GM23248 (cell line): ENCODE data around the gene BTNL3. TPM values are rescaled to one million over a fixed set of nuclear protein-coding genes. Genes with fewer than 3 reads are reported as not detected.
"Not testable (repeated sequence)": the region's sequence is repeated elsewhere in the genome, so short reads cannot be mapped to it uniquely, and the experiment has no call there.

Source experiments
- DNase-seq: peaks from one replicate; pipeline ENCODE4 v3.0.0-alpha.2; 2015
- H2AFZ ChIP-seq: fragments of 200-600 bp; sonication (generic); 2 replicates; pipeline ENCODE4 v1.6.1; 2016; ENCODE audit warnings: antibody characterized with exemption
- H3F3A ChIP-seq: fragments of 200-600 bp; sonication (generic); 2 replicates; pipeline ENCODE4 v1.6.1; 2016; ENCODE audit warnings: mild to moderate bottlenecking, antibody characterized with exemption, mixed run types; ENCODE audit not compliant: insufficient read depth
- H3K27ac ChIP-seq: fragments of 200-600 bp; sonication (generic); 2 replicates; pipeline ENCODE4 v1.5.1; 2016; ENCODE audit warnings: mild to moderate bottlenecking
- H3K27me3 ChIP-seq: fragments of 200-600 bp; sonication (generic); replicated peaks from 2 replicates; pipeline ENCODE4 v1.6.1; 2016; ENCODE audit warnings: mild to moderate bottlenecking; ENCODE audit not compliant: insufficient read depth
- H3K36me3 ChIP-seq: fragments of 200-600 bp; sonication (generic); 2 replicates; pipeline ENCODE4 v1.6.1; 2016; ENCODE audit warnings: low read depth, mild to moderate bottlenecking
- H3K4me1 ChIP-seq: fragments of 200-600 bp; sonication (generic); 2 replicates; pipeline ENCODE4 v1.6.1; 2016; ENCODE audit warnings: mild to moderate bottlenecking; ENCODE audit not compliant: insufficient read depth
- H3K4me2 ChIP-seq: fragments of 200-600 bp; sonication (generic); one replicate; pipeline ENCODE4 v1.6.1; 2016; ENCODE audit warnings: mild to moderate bottlenecking; ENCODE audit not compliant: unreplicated experiment
- H3K4me3 ChIP-seq: fragments of 200-600 bp; sonication (generic); 2 replicates; pipeline ENCODE4 v1.5.1; 2016; ENCODE audit warnings: mild to moderate bottlenecking
- H3K79me2 ChIP-seq: fragments of 200-600 bp; sonication (generic); 2 replicates; pipeline ENCODE4 v1.6.1; 2016; ENCODE audit warnings: mild to moderate bottlenecking; ENCODE audit not compliant: insufficient read depth
- H3K9ac ChIP-seq: fragments of 200-600 bp; sonication (generic); 2 replicates; pipeline ENCODE4 v1.6.1; 2016; ENCODE audit warnings: mild to moderate bottlenecking
- H3K9me2 ChIP-seq: fragments of 200-600 bp; sonication (generic); 2 replicates; pipeline ENCODE4 v1.6.1; 2016; ENCODE audit warnings: mixed run types, mild to moderate bottlenecking, moderate library complexity; ENCODE audit not compliant: insufficient read depth
- H3K9me3 ChIP-seq: fragments of 200-600 bp; sonication (generic); one replicate; pipeline ENCODE4 v1.6.1; 2017; ENCODE audit warnings: low read depth
- H4K20me1 ChIP-seq: fragments of 200-600 bp; sonication (generic); 2 replicates; pipeline ENCODE4 v1.6.0; 2016; ENCODE audit not compliant: insufficient read depth
- EZH2 ChIP-seq: fragments of 200-600 bp; sonication (generic); IDR thresholded peaks from 2 replicates; pipeline ENCODE4 v1.6.1; 2018; ENCODE audit warnings: antibody characterized with exemption, mild to moderate bottlenecking; ENCODE audit not compliant: insufficient read depth, poor library complexity, severe bottlenecking
- EZH2phosphoT487 ChIP-seq: fragments of 200-600 bp; sonication (generic); IDR thresholded peaks from 2 replicates; pipeline ENCODE4 v1.6.1; 2018; ENCODE audit warnings: antibody characterized with exemption, moderate library complexity, mild to moderate bottlenecking, low read depth; ENCODE audit not compliant: insufficient read depth
- whole genome bisulfite sequencing, 2 experiments: methylation state at CpG; one replicate each; pipeline ENCODE4 v1.1.6; 2015 to 2017; ENCODE audit warnings: low lambda C conversion rate in 2 of 2, low coverage in 1 of 2; ENCODE audit errors: missing lambda C conversion rate in 2 of 2; 5-methylcytosine and 5-hydroxymethylcytosine counted together
- in situ Hi-C: fragments of 300-500 bp; cut with MboI; formaldehyde crosslinking; loops from 2 replicates; pipeline ENCODE4 v1.15.0; 2020
- polyA plus RNA-seq: library from polyadenylated mRNA; unstranded; fragments of >200 nt; fragmentation: Nextera tagmentation; extraction: Ambion mirVana; gene quantifications from 2 replicates; pipeline ENCODE4 v1.2.1, GENCODE V29; 2016
- total RNA-seq: library from RNA; depleted of rRNA; stranded (reverse); fragments of >200 nt; shearing (Covaris generic); gene quantifications from 2 replicates; pipeline ENCODE4 v1.2.3, GENCODE V29; 2014

The BTNL3 gene
- total and polyA plus RNA-seq, 2 experiments from 2014 or later: not detected

DNA sequence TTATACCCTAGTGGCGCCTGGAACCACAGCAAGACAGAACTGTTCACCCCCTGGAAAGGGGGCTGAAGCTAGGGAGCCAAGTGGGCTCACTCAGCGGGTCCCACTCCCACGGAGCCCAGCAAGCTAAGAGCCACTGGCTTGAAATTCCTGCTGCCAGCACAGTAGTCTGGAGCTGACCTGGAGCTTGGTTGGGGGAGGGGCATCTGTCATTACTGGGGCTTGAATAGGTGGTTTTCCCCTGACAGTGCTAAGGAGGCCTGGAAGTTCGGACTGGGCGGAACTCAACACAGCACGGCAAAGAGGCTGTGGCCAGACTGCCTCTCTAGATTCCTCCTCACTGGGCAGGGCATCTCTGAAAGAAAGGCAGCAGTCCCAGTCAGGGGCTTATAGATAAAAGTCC is 19.5 kb downstream of the BTNL3 start:
- H2AFZ ChIP-seq: no peak overlapping the region
- H3K9me3 ChIP-seq: no peaks in the 10 kb centered on the region
- no peaks in the 10 kb centered on the region for H3K36me3 ChIP-seq
- H3F3A ChIP-seq: no peaks in the 10 kb centered on the region
- H3K4me3 ChIP-seq: no peak overlapping the region
- H3K9me2 ChIP-seq: no peaks in the 10 kb centered on the region
- no peak overlapping the region for H3K9ac ChIP-seq
- no peaks in the 10 kb centered on the region for H3K4me1 ChIP-seq
- no peak for TF ChIP-seq EZH2phosphoT487
- no peak for TF ChIP-seq EZH2
- H3K79me2 ChIP-seq: no peaks in the 10 kb centered on the region
- no peaks in the 10 kb centered on the region for H4K20me1 ChIP-seq
- no peak for DNase-seq
- no peak overlapping the region for H3K4me2 ChIP-seq
- no peak overlapping the region for H3K27ac ChIP-seq
- in situ Hi-C loops: loop anchor here (25.0 kb wide), 1 partner anchor 121 kb away; the partner anchor contains the start of gene BTNL8
- no peaks in the 10 kb centered on the region for H3K27me3 ChIP-seq
- 23 to 55% methylated on average over 2 to 6 of the region's 6 CpGs for WGBS, 2 experiments

DNA sequence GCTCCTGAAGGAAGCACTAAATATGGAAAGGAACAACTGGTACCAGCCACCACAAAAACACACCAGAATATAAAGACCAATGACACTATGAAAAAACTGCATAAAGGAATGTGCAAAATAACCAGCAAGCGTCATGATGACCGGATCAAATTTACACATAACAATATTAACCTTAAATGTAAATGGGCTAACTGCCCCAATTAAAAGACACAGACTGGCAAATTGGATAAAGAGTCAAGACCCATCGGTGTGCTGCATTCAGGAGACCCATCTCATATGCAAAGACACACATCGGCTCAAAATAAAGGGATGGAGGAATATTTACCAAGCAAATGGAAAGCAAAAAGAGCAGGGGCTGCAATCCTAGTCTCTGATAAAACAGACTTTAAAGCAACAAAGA is 21.4 kb downstream of the BTNL3 start:
- H3K9me3 ChIP-seq, H4K20me1 ChIP-seq, H3K4me1 ChIP-seq, H2AFZ ChIP-seq, H3K36me3 ChIP-seq, H3K4me2 ChIP-seq, H3K79me2 ChIP-seq, H3K9me2 ChIP-seq, H3K27ac ChIP-seq, DNase-seq, H3K9ac ChIP-seq, H3K27me3 ChIP-seq, H3F3A ChIP-seq, H3K4me3 ChIP-seq: not testable (repeated sequence)
- 45 to 57% methylated on average over 4 of the region's 4 CpGs for WGBS, 2 experiments
- in situ Hi-C loops: loop anchor here (25.0 kb wide), 1 partner anchor 123 kb away; the partner anchor contains the start of gene BTNL8

DNA sequence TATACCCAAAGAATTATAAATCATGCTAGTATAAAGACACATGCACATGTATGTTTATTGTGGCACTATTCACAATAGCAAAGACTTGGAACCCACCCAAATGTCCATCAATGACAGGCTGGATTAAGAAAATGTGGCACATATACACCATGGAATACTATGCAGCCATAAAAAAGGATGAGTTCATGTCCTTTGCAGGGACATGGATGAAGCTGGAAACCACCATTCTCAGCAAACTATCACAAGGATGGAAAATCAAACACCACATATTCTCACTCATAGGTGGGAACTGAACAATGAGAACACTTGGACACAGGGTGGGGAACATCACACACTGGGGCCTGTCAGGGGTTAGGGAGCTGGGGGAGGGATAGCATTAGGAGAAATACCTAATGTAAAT is 26.0 kb downstream of the BTNL3 start:
- not testable (repeated sequence) for H3K36me3 ChIP-seq, H3K9ac ChIP-seq, H3K79me2 ChIP-seq, H3K9me3 ChIP-seq, H3F3A ChIP-seq, H3K4me1 ChIP-seq, DNase-seq, H3K27me3 ChIP-seq, H3K4me3 ChIP-seq, H4K20me1 ChIP-seq, H3K27ac ChIP-seq, H2AFZ ChIP-seq, H3K4me2 ChIP-seq, H3K9me2 ChIP-seq
- in situ Hi-C loops: loop anchor here (25.0 kb wide), 1 partner anchor 127 kb away; the partner anchor contains the start of gene BTNL8

DNA sequence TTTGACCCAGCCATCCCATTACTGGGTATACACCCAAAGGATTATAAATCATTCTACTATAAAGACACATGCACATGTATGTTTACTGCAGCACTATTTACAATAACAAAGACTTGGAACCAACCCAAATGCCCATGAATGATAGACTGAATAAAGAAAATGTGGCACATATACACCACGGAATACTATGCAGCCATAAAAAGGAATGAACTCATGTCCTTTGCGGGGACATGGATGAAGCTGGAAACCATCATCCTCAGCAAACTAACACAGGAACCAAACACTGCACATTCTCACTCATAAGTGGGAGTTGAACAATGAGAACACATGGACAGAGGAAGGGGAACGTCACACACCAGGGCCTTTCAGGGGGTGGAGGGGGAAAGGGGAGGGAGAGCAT is 28.8 kb downstream of the BTNL3 start:
- 44 to 49% methylated on average over 3 of the region's 3 CpGs for WGBS, 2 experiments
- H3K4me2 ChIP-seq: not testable (repeated sequence)

DNA sequence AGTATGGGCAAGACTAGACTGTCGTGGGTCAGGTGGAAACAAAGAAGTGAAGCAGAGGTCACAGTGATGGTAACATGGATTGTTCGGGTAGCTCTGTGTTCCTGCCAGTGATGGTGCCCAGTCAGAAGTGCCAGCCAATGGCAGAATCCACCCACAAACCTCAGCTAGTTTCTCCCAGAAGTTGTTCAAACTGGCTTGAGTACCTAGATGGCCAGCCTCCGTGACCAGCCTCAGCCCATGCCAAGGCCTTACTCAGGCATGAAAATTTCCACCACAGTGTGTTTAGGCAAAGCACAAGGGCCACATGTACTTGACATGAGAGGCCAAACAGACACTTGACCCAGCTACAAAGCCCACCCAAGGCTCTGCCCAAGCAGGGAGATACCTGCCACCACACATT is 32.0 kb downstream of the BTNL3 start:
- Histone ChIP-seq H3K9me2 (no peaks in the 10 kb centered on the region), H2AFZ (no peak overlapping the region), H3K9ac (no peak overlapping the region), H3K36me3 (no peaks in the 10 kb centered on the region), H3K79me2 (no peaks in the 10 kb centered on the region), H3K27me3 (no peaks in the 10 kb centered on the region), H3K4me3 (no peak overlapping the region), H3K4me1 (no peaks in the 10 kb centered on the region), H3K27ac (no peak overlapping the region), H3K9me3 (no peaks in the 10 kb centered on the region), H3K4me2 (no peak overlapping the region), H4K20me1 (no peaks in the 10 kb centered on the region), H3F3A (no peaks in the 10 kb centered on the region)
- 12 to 27% methylated on average over 3 of the region's 3 CpGs for WGBS, 2 experiments
- in situ Hi-C loops: loop anchor here (25.0 kb wide), 1 partner anchor 133 kb away; the partner anchor contains the start of gene BTNL8
- no peak for DNase-seq
- TF ChIP-seq EZH2 (no peak), EZH2phosphoT487 (no peak)

More for the DNA sequence above, 28.8 kb downstream of the BTNL3 start:
- H3K4me3 ChIP-seq, H3K4me1 ChIP-seq, H3K9me2 ChIP-seq, H3F3A ChIP-seq, H3K27ac ChIP-seq, H3K9ac ChIP-seq, H3K36me3 ChIP-seq, H4K20me1 ChIP-seq, H3K79me2 ChIP-seq, DNase-seq, H2AFZ ChIP-seq, H3K9me3 ChIP-seq, H3K27me3 ChIP-seq: not testable (repeated sequence)
- in situ Hi-C loops: loop anchor here (25.0 kb wide), 1 partner anchor 130 kb away; the partner anchor contains the start of gene BTNL8
